GM23338 (cell line): Measurements from ENCODE around the gene PLCG2. TPM values are rescaled to one million over a fixed set of nuclear protein-coding genes. Genes with fewer than 3 reads are reported as not detected.

Source experiments
- ATAC-seq: fragments of 200-7000 bp; cut with Tn5 transposase; 3 replicates; pipeline ENCODE4 v1.9.1; 2020
- DNase-seq: peaks from one replicate; pipeline ENCODE4 v3.0.0-alpha.2; 2015; ENCODE audit warnings: low spot score
- H2AFZ ChIP-seq: fragments of 200-600 bp; sonication (generic); 2 replicates; pipeline ENCODE4 v1.8.0; 2016; ENCODE audit warnings: antibody characterized with exemption, mild to moderate bottlenecking, moderate library complexity
- H3F3A ChIP-seq: fragments of 200-600 bp; sonication (generic); replicated peaks from 2 replicates; pipeline ENCODE4 v1.8.0; 2017; ENCODE audit warnings: antibody characterized with exemption, mixed run types, low read depth
- H3K27ac ChIP-seq: fragments of 200-600 bp; sonication (generic); 2 replicates; pipeline ENCODE4 v1.6.1; 2016; ENCODE audit warnings: low read depth
- H3K27me3 ChIP-seq: fragments of 200-600 bp; sonication (generic); 2 replicates; pipeline ENCODE4 v1.8.0; 2016; ENCODE audit warnings: mild to moderate bottlenecking, mixed run types, moderate library complexity; ENCODE audit not compliant: insufficient read depth
- H3K36me3 ChIP-seq: fragments of 200-600 bp; sonication (generic); 2 replicates; pipeline ENCODE4 v1.8.0; 2016; ENCODE audit warnings: mild to moderate bottlenecking; ENCODE audit not compliant: insufficient read depth
- H3K4me1 ChIP-seq: fragments of 200-600 bp; sonication (generic); 2 replicates; pipeline ENCODE4 v1.8.0; 2016; ENCODE audit warnings: mild to moderate bottlenecking, moderate library complexity; ENCODE audit not compliant: insufficient read depth
- H3K4me2 ChIP-seq: fragments of 200-600 bp; sonication (generic); 2 replicates; pipeline ENCODE4 v1.7.1; 2017; ENCODE audit warnings: mixed run types
- H3K4me3 ChIP-seq: fragments of 200-600 bp; sonication (generic); 2 replicates; pipeline ENCODE4 v1.6.1; 2016; ENCODE audit warnings: mixed run types
- H3K79me2 ChIP-seq: fragments of 200-600 bp; sonication (generic); replicated peaks from 2 replicates; pipeline ENCODE4 v1.8.0; 2017; ENCODE audit warnings: mild to moderate bottlenecking; ENCODE audit not compliant: insufficient read depth
- H3K9me2 ChIP-seq: fragments of 200-600 bp; sonication (generic); 2 replicates; pipeline ENCODE4 v1.8.0; 2017; ENCODE audit not compliant: insufficient read depth
- H4K20me1 ChIP-seq: fragments of 200-600 bp; sonication (generic); replicated peaks from 2 replicates; pipeline ENCODE4 v1.8.0; 2017; ENCODE audit warnings: mild to moderate bottlenecking; ENCODE audit not compliant: insufficient read depth
- H3K27ac Mint-ChIP-seq: 2 replicates; pipeline ENCODE4 v1.8.0; 2020; ENCODE audit warnings: inconsistent platforms, mild to moderate bottlenecking, moderate library complexity, mixed read lengths
- H3K27me3 Mint-ChIP-seq: 3 replicates; pipeline ENCODE4 v1.8.0; 2022; ENCODE audit warnings: low read depth, mild to moderate bottlenecking, moderate library complexity, mixed read lengths, inconsistent platforms; ENCODE audit not compliant: insufficient read depth, poor library complexity
- H3K36me3 Mint-ChIP-seq: 3 replicates; pipeline ENCODE4 v1.8.0; 2021; ENCODE audit warnings: low read depth, mild to moderate bottlenecking, inconsistent platforms, moderate library complexity, mixed read lengths
- H3K4me1 Mint-ChIP-seq: 3 replicates; pipeline ENCODE4 v1.8.0; 2020; ENCODE audit warnings: mild to moderate bottlenecking, inconsistent platforms, mixed read lengths
- H3K4me3 Mint-ChIP-seq: 3 replicates; pipeline ENCODE4 v1.8.0; 2021; ENCODE audit warnings: moderate library complexity, mild to moderate bottlenecking, inconsistent platforms, mixed read lengths
- H3K9me3 Mint-ChIP-seq: 3 replicates; pipeline ENCODE4 v1.8.0; 2020; ENCODE audit warnings: moderate library complexity, mild to moderate bottlenecking, inconsistent platforms, mixed read lengths
- CREB1 ChIP-seq: fragments of 250-450 bp; sonication (Bioruptor Pico); IDR thresholded peaks from 2 replicates; pipeline ENCODE4 v1.5.0; 2020; ENCODE audit warnings: low read depth, mild to moderate bottlenecking, moderate library complexity
- CTCF ChIP-seq, 2 experiments: fragments of 200-600 bp in 1 of 2; sonication (generic) in 1 of 2; conservative IDR thresholded peaks; 2 replicates each; pipeline versions ENCODE4 v1.5.1 to v1.6.1; 2016 to 2017; ENCODE audit warnings: antibody characterized with exemption in 2 of 2, low read depth in 2 of 2, mild to moderate bottlenecking in 2 of 2, moderate library complexity in 1 of 2
- ETS1 ChIP-seq: IDR thresholded peaks from 2 replicates; pipeline ENCODE4 v1.6.1; 2016; ENCODE audit warnings: antibody characterized with exemption
- EZH2 ChIP-seq: fragments of 200-600 bp; sonication (generic); IDR thresholded peaks from one replicate; pipeline ENCODE4 v1.8.0; 2017; ENCODE audit warnings: antibody characterized with exemption, mild to moderate bottlenecking, low read depth; ENCODE audit not compliant: unreplicated experiment
- EZH2phosphoT487 ChIP-seq: fragments of 200-600 bp; sonication (generic); IDR thresholded peaks from one replicate; pipeline ENCODE4 v1.8.1; 2018; ENCODE audit warnings: antibody characterized with exemption; ENCODE audit not compliant: unreplicated experiment
- JUNB ChIP-seq: IDR thresholded peaks from one replicate; pipeline ENCODE4 v1.6.1; 2016; ENCODE audit warnings: antibody characterized with exemption; ENCODE audit not compliant: unreplicated experiment
- NANOG ChIP-seq: IDR thresholded peaks from 2 replicates; pipeline ENCODE4 v1.6.1; 2016; ENCODE audit warnings: antibody characterized with exemption, borderline replicate concordance
- REST ChIP-seq: IDR thresholded peaks from one replicate; pipeline ENCODE4 v1.6.1; 2018; ENCODE audit warnings: antibody characterized with exemption; ENCODE audit not compliant: unreplicated experiment
- STAT1 ChIP-seq: IDR thresholded peaks from one replicate; pipeline ENCODE4 v1.6.1; 2016; ENCODE audit warnings: antibody characterized with exemption; ENCODE audit not compliant: unreplicated experiment
- ZNF114 ChIP-seq: fragments of 250-450 bp; sonication (Bioruptor Pico); IDR thresholded peaks from 2 replicates; pipeline ENCODE4 v1.5.0; 2020; ENCODE audit warnings: mild to moderate bottlenecking, moderate library complexity
- ZNF331 ChIP-seq: fragments of 250-450 bp; sonication (Bioruptor Pico); IDR thresholded peaks from 2 replicates; pipeline ENCODE4 v1.5.0; 2020; ENCODE audit warnings: low read depth, mild to moderate bottlenecking, moderate library complexity
- polyA plus RNA-seq: library from polyadenylated mRNA; unstranded; fragments of >200 nt; fragmentation: Nextera tagmentation; extraction: Ambion mirVana; gene quantifications from 2 replicates; pipeline ENCODE4 v1.2.1, GENCODE V29; 2016
- total RNA-seq: library from RNA; depleted of rRNA; stranded (reverse); fragments of >200 nt; shearing (Covaris generic); gene quantifications from 2 replicates; pipeline ENCODE4 v1.2.3, GENCODE V29; 2014

Gene PLCG2
- total and polyA plus RNA-seq, 2 experiments from 2014 or later, result 2.4 to 5.9 TPM

DNA sequence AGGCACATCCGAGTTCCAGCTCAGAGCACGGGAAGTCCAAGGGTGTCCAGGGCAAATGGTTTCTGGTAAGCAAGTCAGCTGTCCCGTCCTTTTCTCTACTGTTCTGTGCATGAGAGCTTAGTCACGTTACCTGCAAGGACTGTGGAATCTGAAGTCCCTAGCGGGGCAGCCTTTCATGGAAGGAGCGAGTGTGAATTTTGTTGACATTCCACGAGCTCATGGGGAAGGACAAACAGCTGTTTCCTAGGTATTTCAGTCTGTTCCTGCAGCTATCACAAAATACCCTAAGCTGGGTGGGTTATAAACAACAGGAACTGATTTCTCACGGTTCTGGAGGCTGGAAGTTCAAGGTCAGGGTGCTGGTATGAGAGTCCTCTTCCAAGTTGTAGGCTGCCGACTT is 122.9 kb downstream of the PLCG2 start (continued):
- no peak for TF ChIP-seq ETS1
- no peak for TF ChIP-seq ZNF114 (CRISPR knock-in tag)
- TF ChIP-seq STAT1, result no peak
- no peak for TF ChIP-seq NANOG
- no peak for TF ChIP-seq ZNF331
- no peak for TF ChIP-seq CREB1

DNA sequence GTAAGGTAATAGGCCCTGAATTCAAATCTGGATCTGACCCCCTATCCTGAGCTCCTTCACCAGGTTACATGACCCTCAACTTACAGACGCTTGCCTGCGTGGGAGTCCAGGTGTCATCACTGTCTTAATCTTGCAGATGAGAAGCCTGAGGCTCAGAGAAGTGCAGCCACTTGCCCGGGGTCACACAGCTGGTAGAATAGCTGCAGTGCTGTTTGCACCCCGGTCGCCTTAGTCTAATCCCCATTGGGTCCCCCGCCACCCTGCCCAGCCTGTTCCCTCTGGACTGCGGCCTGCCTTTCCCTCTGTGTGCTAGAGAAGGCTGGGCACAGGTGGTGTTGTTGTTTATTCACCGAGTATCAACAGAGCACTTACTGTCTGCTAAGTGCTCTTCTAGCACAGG is 125.2 kb downstream of the PLCG2 start:
- Mint-ChIP-seq H3K4me3 (no peak overlapping the region), H3K27me3 (no peaks in the 10 kb centered on the region), H3K9me3 (0 out of 3 replicates have a peak, but pooled peaks cover 3% of the 10 kb centered on the region), H3K36me3 (peaks cover 6% of the 10 kb centered on the region; the same call in 2 of the 3 replicates), H3K4me1 (no peaks in the 10 kb centered on the region; the same call in 2 of the 3 replicates), H3K27ac (no peak overlapping the region)
- H2AFZ ChIP-seq, result no peak overlapping the region
- H3F3A ChIP-seq, result no peaks in the 10 kb centered on the region
- ATAC-seq, result no peak
- no peaks in the 10 kb centered on the region for H3K9me2 ChIP-seq
- no peak overlapping the region for H3K27ac ChIP-seq
- no peaks in the 10 kb centered on the region for H3K27me3 ChIP-seq
- H4K20me1 ChIP-seq, result no peaks in the 10 kb centered on the region
- H3K79me2 ChIP-seq, result no peaks in the 10 kb centered on the region
- H3K4me2 ChIP-seq, result no peak overlapping the region
- no peaks in the 10 kb centered on the region for H3K36me3 ChIP-seq
- H3K4me3 ChIP-seq, result no peak overlapping the region
- no peak for DNase-seq
- no peaks in the 10 kb centered on the region for H3K4me1 ChIP-seq
- TF ChIP-seq STAT1, result no peak
- TF ChIP-seq CREB1, result no peak
- no peak for TF ChIP-seq ZNF114 (CRISPR knock-in tag)
- no peak for TF ChIP-seq CTCF (conservative IDR thresholded peaks at IDR 0.05; ENCODE audit: low read depth in 2 of 2)
- TF ChIP-seq NANOG, result no peak
- no peak for TF ChIP-seq ETS1
- no peak for TF ChIP-seq EZH2
- no peak for TF ChIP-seq EZH2phosphoT487
- no peak for TF ChIP-seq ZNF331
- no peak for TF ChIP-seq JUNB
- TF ChIP-seq REST, result no peak
